Caco-2 (cell line): ENCODE data around the gene PRR36. TPM values are rescaled to one million over a fixed set of nuclear protein-coding genes. Genes with fewer than 3 reads are reported as not detected.

Source experiments
- BruUV-seq: library from RNA; stranded (reverse); fragments of 400-500 nt; replicated peaks from 2 replicates; lab custom pipeline; 2021; lab: Mats Ljungman, UMichigan
- CTCF ChIA-PET: fragments of 300-600 bp; sonication (Branson Sonifier 250); formaldehyde crosslinking; loops from one replicate; lab custom pipeline; 2022; ENCODE audit warnings: antibody characterized with exemption; lab: Charles Lee
- POLR2A ChIA-PET: fragments of 300-600 bp; sonication (Branson Sonifier 250); formaldehyde crosslinking; loops from one replicate; lab custom pipeline; 2022; ENCODE audit warnings: antibody characterized with exemption; lab: Charles Lee
- DNase-seq, 2 experiments: peaks; one replicate each; pipeline versions ENCODE4 v3.0.0 to v3.0.0-alpha.2; 2020 to 2022
- H3K27me3 ChIP-seq: replicated peaks from 2 replicates; pipeline ENCODE4 v1.6.0; 2011; ENCODE audit warnings: low read length; ENCODE audit not compliant: control insufficient read depth, insufficient read depth
- H3K36me3 ChIP-seq: 2 replicates; pipeline ENCODE4 v1.5.1; 2011; ENCODE audit warnings: low read length; ENCODE audit not compliant: control insufficient read depth, insufficient read depth
- H3K4me1 ChIP-seq: fragments of 250-450 bp; sonication (Bioruptor Pico); 2 replicates; pipeline ENCODE4 v1.5.1; 2020; ENCODE audit warnings: mild to moderate bottlenecking
- H3K4me3 ChIP-seq: 2 replicates; pipeline ENCODE4 v1.5.1; 2011; ENCODE audit warnings: low read depth, mild to moderate bottlenecking, control low read depth, low read length
- H3K9me3 ChIP-seq: fragments of 250-450 bp; sonication (Bioruptor Pico); 2 replicates; pipeline ENCODE4 v1.5.1; 2020; ENCODE audit warnings: mild to moderate bottlenecking, moderate library complexity
- H3K27ac Mint-ChIP-seq: one replicate; pipeline ENCODE4 v1.8.0; 2022; ENCODE audit warnings: mixed read lengths; ENCODE audit not compliant: unreplicated experiment
- H3K27me3 Mint-ChIP-seq: one replicate; pipeline ENCODE4 v1.8.0; 2022; ENCODE audit warnings: mixed read lengths; ENCODE audit not compliant: insufficient read depth, unreplicated experiment
- H3K36me3 Mint-ChIP-seq: one replicate; pipeline ENCODE4 v1.8.0; 2022; ENCODE audit warnings: mild to moderate bottlenecking, mixed read lengths; ENCODE audit not compliant: insufficient read depth, unreplicated experiment
- H3K4me1 Mint-ChIP-seq: one replicate; pipeline ENCODE4 v1.8.0; 2022; ENCODE audit warnings: low read depth, mixed read lengths; ENCODE audit not compliant: unreplicated experiment
- H3K4me3 Mint-ChIP-seq: one replicate; pipeline ENCODE4 v1.8.0; 2022; ENCODE audit warnings: mild to moderate bottlenecking, moderate library complexity, mixed read lengths; ENCODE audit not compliant: unreplicated experiment
- H3K9me3 Mint-ChIP-seq: one replicate; pipeline ENCODE4 v1.8.0; 2022; ENCODE audit warnings: mixed read lengths; ENCODE audit not compliant: unreplicated experiment
- intact Hi-C: fragments of 100-400 bp; cut with micrococcal nuclease; formaldehyde crosslinking; loops from one replicate; pipeline ENCODE4 v1.10.0; 2022; ENCODE audit not compliant: unreplicated experiment
- total RNA-seq: library from RNA; stranded (reverse); gene quantifications from 2 replicates; pipeline ENCODE4 v1.2.3, GENCODE V29; 2022
- TF ChIP-seq, protein P1 (sequence below), 2 experiments: fragments of 200-600 bp in 1 of 2; IDR thresholded peaks; 1 replicate in 1 of 2; 2 replicates in 1 of 2; pipeline versions ENCODE4 v1.5.1 to v1.8.0; 2011 to 2022; ENCODE audit warnings: antibody characterized with exemption in 1 of 2, control low read depth in 1 of 2, inconsistent platforms in 1 of 2, low read depth in 1 of 2, low read length in 1 of 2, mild to moderate bottlenecking in 1 of 2, moderate library complexity in 1 of 2; ENCODE audit not compliant: insufficient read depth in 1 of 2, severe bottlenecking in 1 of 2, unreplicated experiment in 1 of 2

PRR36 gene
- total RNA-seq, 1 experiment from 2014 or later, result 3.7 TPM

DNA sequence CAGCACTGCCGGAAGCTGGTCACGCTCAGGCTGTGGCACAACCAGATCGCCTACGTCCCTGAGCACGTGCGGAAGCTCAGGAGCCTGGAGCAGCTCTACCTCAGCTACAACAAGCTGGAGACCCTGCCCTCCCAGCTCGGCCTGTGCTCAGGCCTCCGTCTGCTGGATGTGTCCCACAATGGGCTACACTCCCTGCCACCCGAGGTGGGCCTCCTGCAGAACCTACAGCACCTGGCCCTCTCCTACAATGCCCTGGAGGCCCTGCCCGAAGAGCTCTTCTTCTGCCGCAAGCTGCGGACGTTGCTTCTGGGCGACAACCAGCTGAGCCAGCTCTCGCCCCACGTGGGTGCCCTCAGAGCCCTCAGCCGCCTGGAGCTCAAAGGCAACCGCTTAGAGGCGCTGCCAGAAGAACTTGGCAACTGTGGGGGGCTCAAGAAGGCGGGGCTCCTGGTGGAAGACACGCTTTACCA is 26.2 kb upstream of the PRR36 start:
- intact Hi-C loops, result no loop called here
- no TSS peak for BruUV-seq
- H3K4me1 Mint-ChIP-seq, result peaks cover 6% of the 10 kb centered on the region
- TF ChIP-seq, protein P1, sequence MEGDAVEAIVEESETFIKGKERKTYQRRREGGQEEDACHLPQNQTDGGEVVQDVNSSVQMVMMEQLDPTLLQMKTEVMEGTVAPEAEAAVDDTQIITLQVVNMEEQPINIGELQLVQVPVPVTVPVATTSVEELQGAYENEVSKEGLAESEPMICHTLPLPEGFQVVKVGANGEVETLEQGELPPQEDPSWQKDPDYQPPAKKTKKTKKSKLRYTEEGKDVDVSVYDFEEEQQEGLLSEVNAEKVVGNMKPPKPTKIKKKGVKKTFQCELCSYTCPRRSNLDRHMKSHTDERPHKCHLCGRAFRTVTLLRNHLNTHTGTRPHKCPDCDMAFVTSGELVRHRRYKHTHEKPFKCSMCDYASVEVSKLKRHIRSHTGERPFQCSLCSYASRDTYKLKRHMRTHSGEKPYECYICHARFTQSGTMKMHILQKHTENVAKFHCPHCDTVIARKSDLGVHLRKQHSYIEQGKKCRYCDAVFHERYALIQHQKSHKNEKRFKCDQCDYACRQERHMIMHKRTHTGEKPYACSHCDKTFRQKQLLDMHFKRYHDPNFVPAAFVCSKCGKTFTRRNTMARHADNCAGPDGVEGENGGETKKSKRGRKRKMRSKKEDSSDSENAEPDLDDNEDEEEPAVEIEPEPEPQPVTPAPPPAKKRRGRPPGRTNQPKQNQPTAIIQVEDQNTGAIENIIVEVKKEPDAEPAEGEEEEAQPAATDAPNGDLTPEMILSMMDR (IDR thresholded peaks at IDR 0.05; ENCODE audit: insufficient read depth in 1 of 2, low read depth in 1 of 2, low read length in 1 of 2, severe bottlenecking in 1 of 2, unreplicated experiment in 1 of 2), result no peak
- H3K9me3 ChIP-seq, result no peaks in the 10 kb centered on the region
- no peaks in the 10 kb centered on the region for H3K9me3 Mint-ChIP-seq
- DNase-seq, result no peak
- POLR2A ChIA-PET, result interaction anchor here (0.6 kb wide), 1 partner anchor 20 kb away, joined by 4 read pairs; the partner anchor contains the start of gene SNAPC2
- H3K27me3 Mint-ChIP-seq, result no peaks in the 10 kb centered on the region
- H3K27ac Mint-ChIP-seq, result no peak overlapping the region
- peaks cover 12% of the 10 kb centered on the region; the same call in 1 of the 2 replicates for H3K4me1 ChIP-seq
- H3K36me3 ChIP-seq, result peaks cover 2% of the 10 kb centered on the region; the same call in 1 of the 2 replicates
- H3K4me3 Mint-ChIP-seq, result no peak overlapping the region
- peaks cover 26% of the 10 kb centered on the region for H3K36me3 Mint-ChIP-seq
- no peaks in the 10 kb centered on the region for H3K27me3 ChIP-seq
- CTCF ChIA-PET, result no interaction called here
- H3K4me3 ChIP-seq, result no peak overlapping the region

DNA sequence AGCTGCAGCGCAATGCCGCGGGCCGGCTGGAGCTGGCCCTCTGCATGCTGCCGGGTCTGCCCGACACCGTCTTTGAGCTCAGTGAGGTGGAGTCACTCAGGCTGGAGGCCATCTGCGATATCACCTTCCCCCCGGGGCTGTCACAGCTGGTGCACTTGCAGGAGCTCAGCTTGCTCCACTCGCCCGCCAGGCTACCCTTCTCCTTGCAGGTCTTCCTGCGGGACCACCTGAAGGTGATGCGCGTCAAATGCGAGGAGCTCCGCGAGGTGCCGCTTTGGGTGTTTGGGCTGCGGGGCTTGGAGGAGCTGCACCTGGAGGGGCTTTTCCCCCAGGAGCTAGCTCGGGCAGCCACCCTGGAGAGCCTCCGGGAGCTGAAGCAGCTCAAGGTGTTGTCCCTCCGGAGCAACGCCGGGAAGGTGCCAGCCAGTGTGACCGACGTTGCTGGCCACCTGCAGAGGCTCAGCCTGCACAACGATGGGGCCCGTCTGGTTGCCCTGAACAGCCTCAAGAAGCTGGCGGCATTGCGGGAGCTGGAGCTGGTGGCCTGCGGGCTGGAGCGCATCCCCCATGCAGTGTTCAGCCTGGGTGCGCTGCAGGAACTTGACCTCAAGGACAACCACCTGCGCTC is 25.7 kb upstream of the PRR36 start:
- H3K27ac Mint-ChIP-seq, result no peak overlapping the region
- intact Hi-C loops, result no loop called here
- BruUV-seq, result no TSS peak
- H3K27me3 Mint-ChIP-seq, result no peaks in the 10 kb centered on the region
- Histone ChIP-seq H3K4me3 (no peak overlapping the region), H3K27me3 (no peaks in the 10 kb centered on the region), H3K4me1 (peaks cover 9% of the 10 kb centered on the region; the same call in 1 of the 2 replicates), H3K36me3 (peaks cover 2% of the 10 kb centered on the region; the same call in 1 of the 2 replicates), H3K9me3 (no peaks in the 10 kb centered on the region)
- H3K4me3 Mint-ChIP-seq, result no peak overlapping the region
- no peaks in the 10 kb centered on the region for H3K9me3 Mint-ChIP-seq
- POLR2A ChIA-PET, result interaction anchor here (0.6 kb wide), 1 partner anchor 20 kb away, joined by 4 read pairs; the partner anchor contains the start of gene SNAPC2
- TF ChIP-seq, protein P1 (IDR thresholded peaks at IDR 0.05; ENCODE audit: insufficient read depth in 1 of 2, low read depth in 1 of 2, low read length in 1 of 2, severe bottlenecking in 1 of 2, unreplicated experiment in 1 of 2), result no peak
- DNase-seq, result no peak
- CTCF ChIA-PET, result no interaction called here
- H3K4me1 Mint-ChIP-seq, result peaks cover 3% of the 10 kb centered on the region
- peaks cover 29% of the 10 kb centered on the region for H3K36me3 Mint-ChIP-seq

GRCh38 chr19:7898967-7899366 is 24.8 kb upstream of the PRR36 start:
- CTCF ChIA-PET, result interaction anchor here (0.7 kb wide), 1 partner anchor 30 kb away, joined by 3 read pairs; no protein-coding TSS in a partner anchor
- no peaks in the 10 kb centered on the region for H3K36me3 ChIP-seq
- Mint-ChIP-seq H3K27ac (no peak overlapping the region), H3K9me3 (no peaks in the 10 kb centered on the region), H3K36me3 (peaks cover 22% of the 10 kb centered on the region), H3K4me1 (no peaks in the 10 kb centered on the region), H3K4me3 (no peak overlapping the region), H3K27me3 (no peaks in the 10 kb centered on the region)
- DNase-seq, result no peak
- no peaks in the 10 kb centered on the region for H3K9me3 ChIP-seq
- POLR2A ChIA-PET, result no interaction called here
- 0 out of 2 replicates have a peak, but pooled peaks cover 4% of the 10 kb centered on the region for H3K4me1 ChIP-seq
- H3K27me3 ChIP-seq, result no peaks in the 10 kb centered on the region
- intact Hi-C loops, result no loop called here
- H3K4me3 ChIP-seq, result no peak overlapping the region
- BruUV-seq, result no TSS peak
- TF ChIP-seq, protein P1 (IDR thresholded peaks at IDR 0.05; ENCODE audit: insufficient read depth in 1 of 2, low read depth in 1 of 2, low read length in 1 of 2, severe bottlenecking in 1 of 2, unreplicated experiment in 1 of 2), result no peak
